Measurements from ENCODE around the gene NUDT15.
"Not testable (repeated sequence)": the region's sequence is repeated elsewhere in the genome, so short reads cannot be mapped to it uniquely, and the experiment has no call there.

Gene NUDT15

DNA sequence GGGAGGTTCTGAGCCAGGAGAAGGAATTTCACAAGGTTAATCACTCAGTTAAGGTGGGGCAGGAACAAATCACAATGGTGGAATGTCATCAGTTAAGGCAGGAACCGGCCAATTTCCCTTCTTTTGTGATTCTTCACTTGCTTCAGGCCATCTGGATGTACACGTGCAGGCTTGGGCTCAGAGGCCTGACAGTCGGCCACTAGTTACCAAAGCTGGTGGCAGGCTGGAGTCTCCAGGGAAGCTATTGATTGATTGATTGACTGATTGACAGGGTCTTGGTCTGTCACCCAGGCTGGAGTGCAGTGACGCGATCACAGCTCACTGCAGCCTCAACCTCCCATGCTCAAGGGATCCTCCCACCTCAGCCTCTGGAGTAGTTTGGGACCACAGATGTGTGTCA lies 35.5 kb upstream of the NUDT15 start:
- not testable (repeated sequence) for H3K4me1 ChIP-seq (ENCODE audit: control insufficient read depth, insufficient read depth, low read depth, low read length); H3K27ac ChIP-seq (ENCODE audit: low read length, poor library complexity, severe bottlenecking); H3K36me3 ChIP-seq (ENCODE audit: control insufficient read depth in 1 of 2, insufficient read depth in 2 of 2, low read depth in 1 of 2, low read length in 2 of 2); H2BK12ac ChIP-seq (ENCODE audit: low read length in 2 of 2); H2BK15ac ChIP-seq (ENCODE audit: low read depth, poor library complexity, severe bottlenecking); H3K14ac ChIP-seq (ENCODE audit: low read length in 2 of 2); H3K23ac ChIP-seq (ENCODE audit: low read length in 2 of 2); DNase-seq; H3K79me1 ChIP-seq (replicated peaks; ENCODE audit: low read length, poor library complexity, severe bottlenecking); H3K18ac ChIP-seq (ENCODE audit: low read depth in 1 of 2, low read length in 2 of 2); H3K27me3 ChIP-seq (ENCODE audit: control insufficient read depth in 1 of 2, insufficient read depth in 1 of 2, low read length in 2 of 2); H3K4ac ChIP-seq (ENCODE audit: low read depth in 1 of 2, low read length in 2 of 2); H2AFZ ChIP-seq (ENCODE audit: low read depth, low read length); H2BK120ac ChIP-seq (ENCODE audit: low read depth, low read length); H4K91ac ChIP-seq (ENCODE audit: low read length); H2AK5ac ChIP-seq (ENCODE audit: low read length, severe bottlenecking); H2BK5ac ChIP-seq (ENCODE audit: low read depth, low read length, poor library complexity, severe bottlenecking); H3K9me3 ChIP-seq (ENCODE audit: control insufficient read depth, low read length); H3K4me2 ChIP-seq (ENCODE audit: low read length, poor library complexity, severe bottlenecking)
- H3K4me3 ChIP-seq (ENCODE audit: insufficient read depth in 1 of 2, low read depth in 1 of 2, low read length in 2 of 2) = peak overlapping the region in 1 of 2 experiments; percentile 99
- peak overlapping the region; percentile 97 for H3K9ac ChIP-seq (ENCODE audit: low read length)
- 49% methylated on average over 3 of the region's 5 CpGs for WGBS
- H4K8ac ChIP-seq (ENCODE audit: low read length) = peak overlapping the region; percentile 37

DNA sequence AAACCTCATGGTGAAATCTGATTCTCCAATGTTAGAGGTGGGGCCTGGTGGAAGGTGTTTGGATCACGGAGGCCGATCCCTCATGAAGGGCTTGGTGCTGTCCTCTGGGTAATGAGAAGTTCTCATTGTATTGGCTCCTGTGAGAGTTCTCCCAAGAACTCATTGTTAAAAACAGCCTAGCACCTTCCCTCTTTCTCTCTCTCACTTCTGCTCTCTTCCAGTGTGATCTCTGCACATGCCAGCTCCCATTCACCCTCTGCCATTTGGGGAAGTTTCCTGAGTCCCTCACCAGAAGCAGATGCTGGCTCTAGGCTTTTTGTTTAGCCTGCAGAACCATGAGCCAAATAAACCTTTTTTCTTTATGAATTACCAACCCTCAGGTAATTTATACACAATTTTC lies 33.3 kb upstream of the NUDT15 start:
- Histone ChIP-seq H3K27me3 (ENCODE audit: control insufficient read depth in 1 of 2, insufficient read depth in 1 of 2, low read length in 2 of 2) (no peaks in the 10 kb centered on the region), H2BK15ac (ENCODE audit: low read depth, poor library complexity, severe bottlenecking) (no peak overlapping the region), H2BK120ac (ENCODE audit: low read depth, low read length) (no peak overlapping the region), H3K9ac (ENCODE audit: low read length) (no peak overlapping the region), H2BK5ac (ENCODE audit: low read depth, low read length, poor library complexity, severe bottlenecking) (no peak overlapping the region), H3K9me3 (ENCODE audit: control insufficient read depth, low read length) (no peaks in the 10 kb centered on the region), H2BK12ac (ENCODE audit: low read length in 2 of 2) (no peak overlapping the region), H3K4ac (ENCODE audit: low read depth in 1 of 2, low read length in 2 of 2) (no peak overlapping the region), H4K91ac (ENCODE audit: low read length) (no peak overlapping the region), H2AFZ (ENCODE audit: low read depth, low read length) (no peak overlapping the region), H3K4me2 (ENCODE audit: low read length, poor library complexity, severe bottlenecking) (no peak overlapping the region), H3K23ac (ENCODE audit: low read length in 2 of 2) (no peak overlapping the region), H2AK5ac (ENCODE audit: low read length, severe bottlenecking) (no peak overlapping the region), H3K4me3 (ENCODE audit: insufficient read depth in 1 of 2, low read depth in 1 of 2, low read length in 2 of 2) (no peak overlapping the region), H3K14ac (ENCODE audit: low read length in 2 of 2) (no peak overlapping the region), H3K18ac (ENCODE audit: low read depth in 1 of 2, low read length in 2 of 2) (no peak overlapping the region), H3K4me1 (ENCODE audit: control insufficient read depth, insufficient read depth, low read depth, low read length) (peaks cover 3% of the 10 kb centered on the region), H4K8ac (ENCODE audit: low read length) (no peak overlapping the region), H3K27ac (ENCODE audit: low read length, poor library complexity, severe bottlenecking) (no peak overlapping the region), H3K79me1 (replicated peaks; ENCODE audit: low read length, poor library complexity, severe bottlenecking) (peaks cover 8% of the 10 kb centered on the region), H3K36me3 (ENCODE audit: control insufficient read depth in 1 of 2, insufficient read depth in 2 of 2, low read depth in 1 of 2, low read length in 2 of 2) (no peaks in the 10 kb centered on the region)
- WGBS = 70% methylated on average over 2 of the region's 2 CpGs
- DNase-seq = no peak

DNA sequence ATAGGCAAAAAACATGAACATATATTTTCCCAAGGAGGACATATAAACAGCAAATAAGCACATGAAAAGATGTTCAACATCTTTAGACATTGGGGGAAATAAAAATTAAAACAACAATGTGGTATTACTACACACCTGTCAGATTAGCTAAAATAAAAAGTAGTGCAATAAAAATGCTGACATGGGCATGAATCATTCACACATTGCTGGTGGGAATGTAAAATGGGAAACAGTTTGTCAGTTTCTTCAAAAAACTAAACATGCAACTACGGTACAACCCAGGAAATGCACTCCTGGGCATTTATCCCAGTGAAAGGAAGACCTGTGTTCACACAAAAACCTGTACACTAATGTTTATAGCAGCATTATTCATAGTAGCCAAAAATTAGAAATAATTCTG lies 31.1 kb upstream of the NUDT15 start:
- Histone ChIP-seq H3K14ac (ENCODE audit: low read length in 2 of 2) (no peak overlapping the region), H3K4ac (ENCODE audit: low read depth in 1 of 2, low read length in 2 of 2) (no peak overlapping the region), H3K4me3 (ENCODE audit: insufficient read depth in 1 of 2, low read depth in 1 of 2, low read length in 2 of 2) (no peak overlapping the region), H2BK120ac (ENCODE audit: low read depth, low read length) (no peak overlapping the region), H3K9ac (ENCODE audit: low read length) (no peak overlapping the region), H3K27me3 (ENCODE audit: control insufficient read depth in 1 of 2, insufficient read depth in 1 of 2, low read length in 2 of 2) (no peaks in the 10 kb centered on the region), H3K36me3 (ENCODE audit: control insufficient read depth in 1 of 2, insufficient read depth in 2 of 2, low read depth in 1 of 2, low read length in 2 of 2) (no peaks in the 10 kb centered on the region), H2AK5ac (ENCODE audit: low read length, severe bottlenecking) (no peak overlapping the region), H3K27ac (ENCODE audit: low read length, poor library complexity, severe bottlenecking) (no peak overlapping the region), H4K91ac (ENCODE audit: low read length) (no peak overlapping the region), H3K18ac (ENCODE audit: low read depth in 1 of 2, low read length in 2 of 2) (no peak overlapping the region), H3K79me1 (replicated peaks; ENCODE audit: low read length, poor library complexity, severe bottlenecking) (peaks cover 5% of the 10 kb centered on the region), H3K9me3 (ENCODE audit: control insufficient read depth, low read length) (no peaks in the 10 kb centered on the region), H2BK5ac (ENCODE audit: low read depth, low read length, poor library complexity, severe bottlenecking) (no peak overlapping the region), H2AFZ (ENCODE audit: low read depth, low read length) (no peak overlapping the region), H3K4me1 (ENCODE audit: control insufficient read depth, insufficient read depth, low read depth, low read length) (peaks cover 3% of the 10 kb centered on the region), H3K23ac (ENCODE audit: low read length in 2 of 2) (no peak overlapping the region), H4K8ac (ENCODE audit: low read length) (no peak overlapping the region), H2BK15ac (ENCODE audit: low read depth, poor library complexity, severe bottlenecking) (no peak overlapping the region), H3K4me2 (ENCODE audit: low read length, poor library complexity, severe bottlenecking) (no peak overlapping the region), H2BK12ac (ENCODE audit: low read length in 2 of 2) (no peak overlapping the region)
- DNase-seq = no peak
- WGBS = 100% methylated on average over 1 of the region's 1 CpG

DNA sequence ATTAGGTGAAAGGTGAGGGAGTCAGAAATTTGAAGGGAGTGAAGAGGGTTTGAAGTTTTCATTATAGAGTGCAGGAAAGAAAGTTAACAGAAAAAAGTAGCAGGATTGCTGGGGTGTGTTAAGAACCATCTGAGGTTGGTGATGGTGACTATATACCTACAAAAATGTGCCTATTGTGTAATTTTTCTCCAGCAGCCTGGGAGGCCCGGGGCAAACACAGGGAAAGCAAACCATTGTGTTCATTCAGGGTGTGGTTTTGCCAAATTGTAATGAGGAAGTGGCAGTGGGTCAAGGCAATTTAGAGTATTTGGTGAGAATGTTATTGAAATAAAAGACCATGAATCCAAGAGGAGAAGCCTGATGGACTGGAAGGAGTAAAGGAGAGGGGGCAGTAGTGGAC lies 28.2 kb upstream of the NUDT15 start:
- no peak overlapping the region for H3K4me2 ChIP-seq (ENCODE audit: low read length, poor library complexity, severe bottlenecking)
- H3K14ac ChIP-seq (ENCODE audit: low read length in 2 of 2) = no peak overlapping the region
- no peak overlapping the region for H3K23ac ChIP-seq (ENCODE audit: low read length in 2 of 2)
- no peaks in the 10 kb centered on the region for H3K27me3 ChIP-seq (ENCODE audit: control insufficient read depth in 1 of 2, insufficient read depth in 1 of 2, low read length in 2 of 2)
- H3K4ac ChIP-seq (ENCODE audit: low read depth in 1 of 2, low read length in 2 of 2) = no peak overlapping the region
- peak; percentile 32 for DNase-seq
- WGBS = 55% methylated on average over 1 of the region's 1 CpG
- no peak overlapping the region for H2AFZ ChIP-seq (ENCODE audit: low read depth, low read length)
- no peak overlapping the region for H2BK12ac ChIP-seq (ENCODE audit: low read length in 2 of 2)
- no peaks in the 10 kb centered on the region for H3K9me3 ChIP-seq (ENCODE audit: control insufficient read depth, low read length)
- peak overlapping the region in 1 of 2 experiments; percentile 12 for H3K4me3 ChIP-seq (ENCODE audit: insufficient read depth in 1 of 2, low read depth in 1 of 2, low read length in 2 of 2)
- H3K9ac ChIP-seq (ENCODE audit: low read length) = peak overlapping the region; percentile 77
- no peak overlapping the region for H2BK15ac ChIP-seq (ENCODE audit: low read depth, poor library complexity, severe bottlenecking)
- no peak overlapping the region for H4K8ac ChIP-seq (ENCODE audit: low read length)
- no peak overlapping the region for H2BK5ac ChIP-seq (ENCODE audit: low read depth, low read length, poor library complexity, severe bottlenecking)
- no peak overlapping the region for H4K91ac ChIP-seq (ENCODE audit: low read length)
- peaks cover 2% of the 10 kb centered on the region for H3K79me1 ChIP-seq (replicated peaks; ENCODE audit: low read length, poor library complexity, severe bottlenecking)
- H3K18ac ChIP-seq (ENCODE audit: low read depth in 1 of 2, low read length in 2 of 2) = no peak overlapping the region
- H3K27ac ChIP-seq (ENCODE audit: low read length, poor library complexity, severe bottlenecking) = no peak overlapping the region
- H2BK120ac ChIP-seq (ENCODE audit: low read depth, low read length) = no peak overlapping the region
- H3K36me3 ChIP-seq (ENCODE audit: control insufficient read depth in 1 of 2, insufficient read depth in 2 of 2, low read depth in 1 of 2, low read length in 2 of 2) = no peaks in the 10 kb centered on the region
- H2AK5ac ChIP-seq (ENCODE audit: low read length, severe bottlenecking) = no peak overlapping the region
- H3K4me1 ChIP-seq (ENCODE audit: control insufficient read depth, insufficient read depth, low read depth, low read length) = no peaks in the 10 kb centered on the region

Measured in mesenchymal stem cell (in vitro differentiated cells and primary cell).